GM06990 (cell line): ENCODE measurements around the gene NHERF1.

ENCODE experiments used
- DNase-seq: peaks from one replicate; pipeline ENCODE4 v3.0.0-alpha.2; 2011; ENCODE audit not compliant: insufficient read length; ENCODE audit errors: extremely low read depth
- H3K27me3 ChIP-seq: replicated peaks from 2 replicates; pipeline ENCODE4 v1.6.0; 2011; ENCODE audit warnings: low read length; ENCODE audit not compliant: control insufficient read depth, insufficient read depth
- H3K36me3 ChIP-seq: 2 replicates; pipeline ENCODE4 v1.5.1; 2011; ENCODE audit warnings: low read length; ENCODE audit not compliant: control insufficient read depth, insufficient read depth
- H3K4me3 ChIP-seq: replicated peaks from 2 replicates; pipeline ENCODE4 v1.5.1; 2011; ENCODE audit warnings: low read depth, mild to moderate bottlenecking, control low read depth, low read length
- TF ChIP-seq, protein P1 (sequence below): IDR thresholded peaks from 2 replicates; pipeline ENCODE4 v1.5.1; 2011; ENCODE audit warnings: low read length, control low read depth, mild to moderate bottlenecking, inconsistent platforms; ENCODE audit not compliant: insufficient read depth, poor library complexity, severe bottlenecking

Gene NHERF1

GRCh38 chr17:74720506-74720905 lies 27.9 kb upstream of the NHERF1 start:
- H3K4me3 ChIP-seq, result no peak overlapping the region
- H3K36me3 ChIP-seq, result no peaks in the 10 kb centered on the region
- TF ChIP-seq, protein P1, sequence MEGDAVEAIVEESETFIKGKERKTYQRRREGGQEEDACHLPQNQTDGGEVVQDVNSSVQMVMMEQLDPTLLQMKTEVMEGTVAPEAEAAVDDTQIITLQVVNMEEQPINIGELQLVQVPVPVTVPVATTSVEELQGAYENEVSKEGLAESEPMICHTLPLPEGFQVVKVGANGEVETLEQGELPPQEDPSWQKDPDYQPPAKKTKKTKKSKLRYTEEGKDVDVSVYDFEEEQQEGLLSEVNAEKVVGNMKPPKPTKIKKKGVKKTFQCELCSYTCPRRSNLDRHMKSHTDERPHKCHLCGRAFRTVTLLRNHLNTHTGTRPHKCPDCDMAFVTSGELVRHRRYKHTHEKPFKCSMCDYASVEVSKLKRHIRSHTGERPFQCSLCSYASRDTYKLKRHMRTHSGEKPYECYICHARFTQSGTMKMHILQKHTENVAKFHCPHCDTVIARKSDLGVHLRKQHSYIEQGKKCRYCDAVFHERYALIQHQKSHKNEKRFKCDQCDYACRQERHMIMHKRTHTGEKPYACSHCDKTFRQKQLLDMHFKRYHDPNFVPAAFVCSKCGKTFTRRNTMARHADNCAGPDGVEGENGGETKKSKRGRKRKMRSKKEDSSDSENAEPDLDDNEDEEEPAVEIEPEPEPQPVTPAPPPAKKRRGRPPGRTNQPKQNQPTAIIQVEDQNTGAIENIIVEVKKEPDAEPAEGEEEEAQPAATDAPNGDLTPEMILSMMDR, result no peak
- no peak for DNase-seq
- no peaks in the 10 kb centered on the region; the same call in none of the 2 replicates for H3K27me3 ChIP-seq

DNA sequence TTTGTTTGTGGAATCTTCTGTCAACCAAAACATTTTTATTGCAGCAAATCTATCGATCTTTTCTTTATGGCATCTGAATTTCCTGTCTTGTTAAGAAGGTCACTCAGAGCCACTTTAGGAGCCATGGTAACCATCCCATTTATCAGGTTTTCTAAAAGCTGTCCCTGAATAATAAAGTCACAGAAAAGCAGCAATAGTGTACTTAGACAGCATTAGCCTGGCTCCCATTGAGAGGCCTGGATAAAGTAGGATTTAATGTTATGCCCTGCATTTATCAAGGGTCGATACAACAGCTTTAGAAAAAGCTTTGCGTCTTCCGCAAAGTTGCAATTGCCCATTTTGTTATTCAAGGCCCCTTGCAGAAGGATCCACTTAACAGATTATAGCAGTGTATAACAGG lies 25.6 kb upstream of the NHERF1 start:
- no peak overlapping the region for H3K4me3 ChIP-seq
- H3K27me3 ChIP-seq, result no peaks in the 10 kb centered on the region; the same call in none of the 2 replicates
- no peak for DNase-seq
- no peaks in the 10 kb centered on the region for H3K36me3 ChIP-seq
- TF ChIP-seq, protein P1, result no peak

DNA sequence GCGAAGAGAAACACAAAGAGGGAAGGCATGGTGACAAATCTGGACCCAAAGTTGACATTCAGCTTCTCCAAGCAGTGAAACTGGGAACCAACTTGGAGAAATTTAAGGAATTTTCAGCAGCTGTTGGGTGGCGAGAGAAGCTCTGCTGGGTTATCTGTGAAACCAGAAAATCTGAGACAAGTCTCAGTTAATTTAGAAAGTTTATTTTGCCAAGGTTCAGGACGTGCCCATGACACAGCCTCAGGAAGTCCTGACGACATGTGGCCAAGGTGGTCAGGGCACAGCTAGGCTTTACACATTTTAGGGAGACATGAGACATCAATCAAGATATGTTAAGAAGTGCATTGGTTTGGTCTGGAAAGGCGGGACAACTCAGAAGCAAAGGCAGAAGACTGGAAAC lies 24.5 kb upstream of the NHERF1 start:
- DNase-seq, result no peak
- TF ChIP-seq, protein P1, result no peak
- no peaks in the 10 kb centered on the region for H3K36me3 ChIP-seq
- no peak overlapping the region for H3K4me3 ChIP-seq
- no peaks in the 10 kb centered on the region; the same call in 1 of the 2 replicates for H3K27me3 ChIP-seq

- H3K4me3 ChIP-seq, result no peak overlapping the region
- no peaks in the 10 kb centered on the region; the same call in 1 of the 2 replicates for H3K27me3 ChIP-seq
- TF ChIP-seq, protein P1, result no peak
- no peaks in the 10 kb centered on the region for H3K36me3 ChIP-seq
- DNase-seq, result no peak
These were observed 23.3 kb upstream of the NHERF1 start for GRCh38 chr17:74725111-74725510.

DNA sequence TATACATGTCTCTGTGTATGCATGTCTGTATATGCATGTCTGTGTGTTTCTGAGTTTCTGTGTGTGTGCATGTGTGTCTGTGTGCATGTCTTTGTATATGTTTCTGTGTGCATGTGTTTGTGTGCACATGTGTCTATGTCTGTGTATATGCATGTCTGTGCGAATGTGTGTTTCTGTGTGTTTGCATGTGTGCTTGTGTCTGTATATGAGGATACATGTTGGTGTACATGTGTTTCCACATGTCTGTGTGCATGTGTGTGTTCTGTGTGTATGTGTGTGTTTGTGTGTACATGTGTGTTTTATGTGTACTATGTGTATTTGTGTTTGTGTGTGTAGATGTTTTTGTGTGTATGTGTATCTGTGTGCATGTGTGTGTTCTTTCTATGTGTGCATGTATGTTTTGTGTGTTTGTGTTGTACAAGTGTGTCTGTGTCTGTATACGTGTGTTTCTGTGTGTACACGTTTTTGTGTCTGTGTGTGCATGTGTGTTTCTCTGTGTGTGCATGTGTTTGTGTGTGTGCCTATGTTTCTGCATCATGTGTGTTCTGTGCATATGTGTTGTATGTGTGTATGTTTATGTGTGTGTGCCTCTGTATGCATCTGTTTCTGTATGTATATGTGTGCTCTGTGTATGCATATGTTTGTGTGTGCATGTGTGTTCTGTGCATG lies 20.3 kb upstream of the NHERF1 start:
- DNase-seq, result no peak

More for the DNA sequence above, 20.3 kb upstream of the NHERF1 start:
- TF ChIP-seq, protein P1, result no peak
- no peak overlapping the region for H3K4me3 ChIP-seq
- no peaks in the 10 kb centered on the region for H3K27me3 ChIP-seq
- no peaks in the 10 kb centered on the region for H3K36me3 ChIP-seq
